ENCODE results near the gene ZFPM1.

DNA sequence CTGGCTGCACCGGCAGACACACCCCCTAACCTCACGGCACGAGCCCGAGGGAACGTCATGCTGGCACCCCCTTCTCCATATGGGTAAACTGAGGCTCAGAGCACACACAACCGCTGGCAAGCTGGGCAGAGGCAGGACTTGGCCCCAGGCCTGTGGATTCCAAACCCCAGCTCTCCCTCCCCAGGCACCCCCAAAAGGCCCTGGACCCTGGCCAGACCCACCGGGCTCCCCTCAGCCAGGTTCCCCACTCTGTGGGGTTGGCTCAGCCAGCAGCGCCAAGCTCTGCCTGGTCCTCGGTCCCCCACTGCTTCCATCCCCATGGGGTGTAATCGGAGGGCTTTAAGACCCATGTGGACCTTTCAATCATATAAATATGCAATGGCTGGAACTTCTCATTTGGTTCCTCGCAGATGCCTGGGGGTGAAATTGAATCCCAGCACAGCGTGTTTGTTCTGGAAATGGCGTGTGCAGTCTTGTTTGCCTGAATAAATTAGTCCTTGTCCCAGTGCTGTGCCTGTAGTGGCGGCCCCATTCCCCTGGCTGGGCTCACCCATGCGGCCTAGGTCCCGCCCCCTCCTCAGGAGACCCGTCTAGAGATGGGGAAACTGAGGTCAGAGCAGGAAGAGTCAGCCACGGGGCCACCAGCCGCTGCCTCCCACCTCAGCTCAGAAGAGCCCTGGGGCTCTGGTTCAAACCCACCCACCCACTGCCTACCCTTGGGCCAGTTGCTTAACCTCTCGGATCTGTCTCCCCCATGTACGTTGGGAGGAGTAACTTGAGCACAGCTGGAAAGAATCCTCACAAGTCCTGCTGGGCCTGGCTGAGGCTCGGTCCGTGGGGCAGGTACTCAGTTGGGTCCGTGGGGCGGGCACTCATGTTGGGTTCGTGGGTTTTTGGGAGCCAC lies 57.3 kb downstream of the ZFPM1 start:
- TF ChIP-seq RAD21 (IDR thresholded peaks at IDR 0.05) (no peak), GABPA (IDR thresholded peaks at IDR 0.05 in 1 of 2, conservative IDR thresholded peaks at IDR 0.05 in 1 of 2) (no peak)
- TF ChIP-seq, protein P1, sequence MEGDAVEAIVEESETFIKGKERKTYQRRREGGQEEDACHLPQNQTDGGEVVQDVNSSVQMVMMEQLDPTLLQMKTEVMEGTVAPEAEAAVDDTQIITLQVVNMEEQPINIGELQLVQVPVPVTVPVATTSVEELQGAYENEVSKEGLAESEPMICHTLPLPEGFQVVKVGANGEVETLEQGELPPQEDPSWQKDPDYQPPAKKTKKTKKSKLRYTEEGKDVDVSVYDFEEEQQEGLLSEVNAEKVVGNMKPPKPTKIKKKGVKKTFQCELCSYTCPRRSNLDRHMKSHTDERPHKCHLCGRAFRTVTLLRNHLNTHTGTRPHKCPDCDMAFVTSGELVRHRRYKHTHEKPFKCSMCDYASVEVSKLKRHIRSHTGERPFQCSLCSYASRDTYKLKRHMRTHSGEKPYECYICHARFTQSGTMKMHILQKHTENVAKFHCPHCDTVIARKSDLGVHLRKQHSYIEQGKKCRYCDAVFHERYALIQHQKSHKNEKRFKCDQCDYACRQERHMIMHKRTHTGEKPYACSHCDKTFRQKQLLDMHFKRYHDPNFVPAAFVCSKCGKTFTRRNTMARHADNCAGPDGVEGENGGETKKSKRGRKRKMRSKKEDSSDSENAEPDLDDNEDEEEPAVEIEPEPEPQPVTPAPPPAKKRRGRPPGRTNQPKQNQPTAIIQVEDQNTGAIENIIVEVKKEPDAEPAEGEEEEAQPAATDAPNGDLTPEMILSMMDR (IDR thresholded peaks at IDR 0.05; ENCODE audit: low read depth, low read length, missing input control) = no peak

Data from liver (tissue), 3 donors.